SKM-1 treated with dmso at 0.1 percent for 144 hours (cell line): ENCODE data around the gene CTNNA2.

Experiments
- DNase-seq: peaks from one replicate; lab custom pipeline; 2025; ENCODE audit not compliant: unreplicated experiment; lab: John Stamatoyannopoulos, UW

Gene CTNNA2

DNA sequence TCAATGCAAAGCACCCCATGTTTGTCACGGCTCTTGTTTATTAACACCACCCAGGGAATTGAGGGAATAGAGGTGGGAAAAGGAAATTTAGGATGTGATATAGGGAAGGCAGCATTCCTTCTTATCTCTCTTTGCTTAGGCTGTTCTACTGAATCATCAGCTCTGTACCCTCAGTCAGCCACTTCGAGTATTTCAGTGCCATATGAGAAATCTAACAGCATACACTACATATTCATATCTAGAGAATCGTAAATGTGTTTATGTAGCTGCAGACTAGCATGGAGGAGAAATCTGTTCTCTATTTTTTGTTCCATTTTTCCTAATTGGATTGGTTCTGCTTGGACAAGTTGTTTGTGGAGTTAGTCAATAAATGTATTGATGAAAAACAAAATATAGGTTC lies 187.8 kb downstream of the CTNNA2 start:
- DNase-seq: no peak

DNA sequence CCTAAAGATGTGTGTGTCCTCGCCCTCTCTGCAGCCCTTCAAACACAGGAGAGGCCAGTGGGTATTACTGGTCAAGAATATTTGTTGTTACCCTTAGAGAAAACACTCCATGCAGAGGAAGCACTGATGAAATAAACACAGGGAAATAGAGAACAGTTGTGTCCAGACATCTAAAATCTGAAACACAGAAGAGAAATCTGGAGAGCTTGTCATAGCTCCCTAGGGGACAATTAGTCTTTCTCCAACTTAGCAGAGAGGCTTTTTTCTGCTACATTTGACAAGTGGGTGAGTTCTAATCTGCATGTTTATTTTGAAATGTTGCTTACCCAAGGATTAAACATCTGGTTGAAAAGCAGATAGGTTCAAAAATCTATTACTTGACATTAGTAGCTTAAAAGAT lies 190.1 kb downstream of the CTNNA2 start:
- DNase-seq: no peak

DNA sequence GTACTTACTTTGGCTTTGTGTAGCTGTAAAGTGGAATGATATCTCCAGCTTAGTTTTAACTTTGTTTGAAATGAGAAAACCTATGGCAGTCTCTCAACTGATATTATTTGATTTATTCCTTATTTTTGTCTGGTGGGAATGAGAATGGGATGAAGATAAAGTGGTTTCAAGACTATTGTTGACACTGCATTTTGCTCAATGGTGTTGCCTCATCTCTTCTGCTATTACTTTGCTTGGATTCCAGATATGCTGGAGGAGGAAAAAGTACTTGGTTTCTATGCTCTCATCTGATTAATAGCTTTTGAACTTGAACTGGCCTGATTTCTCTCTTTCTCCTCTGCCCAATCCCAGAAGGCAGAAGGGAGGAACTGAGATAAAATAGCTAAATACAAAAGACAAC lies 198.2 kb downstream of the CTNNA2 start:
- no peak for DNase-seq

DNA sequence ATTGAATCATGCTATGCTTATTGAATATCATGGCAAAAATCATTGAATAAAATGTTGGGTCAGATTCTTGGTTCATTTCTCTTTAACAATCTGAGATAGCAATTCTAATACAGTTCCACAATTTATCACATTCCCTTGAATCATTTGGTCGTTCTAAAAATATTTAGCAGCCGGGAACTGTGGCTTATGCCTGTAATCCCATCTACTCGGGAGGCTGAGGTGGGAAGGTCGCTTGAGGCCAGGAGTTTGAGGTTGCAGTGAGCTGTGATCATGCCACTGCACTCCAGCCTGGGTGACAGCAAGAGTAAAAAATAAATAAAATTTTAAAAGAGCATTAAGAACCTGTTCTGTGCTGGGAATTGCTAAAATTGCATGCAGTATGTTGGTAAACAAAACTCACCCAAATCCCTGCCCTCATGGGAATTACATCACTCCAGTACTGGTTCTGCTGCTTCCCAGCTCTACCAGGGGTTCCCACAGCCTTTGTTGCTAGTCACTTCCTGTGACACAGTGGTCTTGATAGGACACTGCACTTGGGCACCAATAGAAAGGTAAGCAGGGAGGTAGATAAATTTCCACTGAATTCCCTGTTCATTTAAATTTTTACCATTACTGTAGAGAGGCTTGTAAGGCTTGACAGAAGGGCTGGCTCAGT lies 200.4 kb downstream of the CTNNA2 start:
- DNase-seq: no peak

DNA sequence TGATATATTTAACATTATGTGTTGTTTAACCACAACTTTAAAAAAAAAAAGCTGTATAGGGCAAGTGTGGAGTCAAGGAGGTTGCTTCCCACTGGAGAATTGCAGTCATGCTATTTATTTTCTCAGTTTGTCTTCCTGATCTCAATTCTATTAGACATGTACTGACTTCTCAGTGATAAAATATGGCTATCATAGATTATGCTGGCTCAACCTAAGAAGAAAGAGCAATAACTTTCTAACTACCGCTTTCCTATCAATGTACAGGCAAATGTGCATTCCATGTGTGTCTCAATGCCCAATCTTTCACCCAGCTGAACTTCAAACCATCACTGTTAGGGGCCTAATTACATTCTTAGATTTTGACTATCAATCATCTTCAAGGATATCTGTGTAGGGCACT lies 201.4 kb downstream of the CTNNA2 start:
- DNase-seq: no peak

DNA sequence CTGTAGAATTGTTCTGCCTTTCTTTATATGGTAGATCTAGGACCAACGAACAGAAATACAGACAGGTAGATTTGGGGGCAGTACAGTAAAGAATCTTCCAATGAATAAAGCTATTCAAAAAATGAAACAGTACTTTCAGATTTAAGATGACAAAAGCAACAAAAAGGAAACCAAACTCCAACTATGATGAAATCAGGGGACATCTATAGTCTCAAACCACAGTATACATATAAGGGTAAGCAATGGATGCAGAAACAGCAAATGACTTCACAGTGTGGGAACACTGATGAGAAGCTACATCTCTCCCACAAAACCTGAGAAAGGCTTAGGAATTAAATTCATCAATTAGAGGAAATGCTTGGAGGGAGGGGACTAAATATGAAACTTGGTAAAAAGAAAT lies 202.5 kb downstream of the CTNNA2 start:
- DNase-seq: no peak

DNA sequence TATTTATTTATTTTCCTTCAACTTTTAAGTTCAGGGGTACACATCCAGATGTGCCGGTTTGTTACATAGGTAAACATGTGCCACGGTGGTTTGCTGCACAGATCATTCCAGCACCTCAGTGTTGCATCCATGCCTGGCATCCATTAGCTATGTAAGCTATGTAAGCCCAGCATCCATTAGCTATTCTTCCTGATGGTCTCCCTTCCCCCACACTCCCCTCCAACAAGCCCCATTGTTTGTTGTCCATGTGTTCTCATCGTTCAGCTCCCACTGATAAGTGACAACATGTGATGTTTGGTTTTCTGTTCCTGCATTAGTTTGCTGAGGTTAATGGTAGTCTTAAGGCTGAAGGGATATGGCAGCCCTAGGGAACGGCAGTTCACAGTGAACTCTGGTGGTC lies 203.4 kb downstream of the CTNNA2 start:
- DNase-seq: no peak

DNA sequence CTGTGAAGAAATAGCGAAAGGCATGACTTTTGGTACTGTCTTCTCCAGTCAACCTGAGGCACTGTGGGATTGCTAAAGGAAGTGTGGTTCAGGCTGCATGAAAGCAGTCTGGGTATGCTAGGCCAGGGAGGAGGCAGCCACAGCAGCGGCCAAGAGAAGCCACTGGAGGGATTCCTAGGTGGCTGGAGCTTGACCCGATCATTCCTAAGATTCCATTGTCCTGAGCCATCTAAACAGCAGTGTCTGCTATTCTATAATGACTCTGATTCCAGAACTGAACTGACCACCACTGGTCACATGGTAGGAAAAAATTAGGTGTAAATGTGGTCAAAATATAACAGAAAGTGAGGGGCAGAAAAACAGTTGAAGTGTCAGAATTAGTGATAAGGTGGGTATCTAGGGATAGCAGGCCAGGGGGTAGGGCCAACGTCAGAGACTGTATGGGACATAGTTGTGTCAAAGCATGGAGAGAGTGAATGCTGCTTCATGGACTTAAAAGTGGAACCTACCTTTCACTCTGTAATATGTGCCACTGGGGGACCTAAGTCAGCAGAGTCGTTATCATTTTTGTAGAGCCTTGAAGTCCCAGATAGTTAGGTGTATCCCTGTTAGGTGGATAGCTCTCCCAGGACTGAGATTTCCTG lies 204.6 kb downstream of the CTNNA2 start:
- no peak for DNase-seq

DNA sequence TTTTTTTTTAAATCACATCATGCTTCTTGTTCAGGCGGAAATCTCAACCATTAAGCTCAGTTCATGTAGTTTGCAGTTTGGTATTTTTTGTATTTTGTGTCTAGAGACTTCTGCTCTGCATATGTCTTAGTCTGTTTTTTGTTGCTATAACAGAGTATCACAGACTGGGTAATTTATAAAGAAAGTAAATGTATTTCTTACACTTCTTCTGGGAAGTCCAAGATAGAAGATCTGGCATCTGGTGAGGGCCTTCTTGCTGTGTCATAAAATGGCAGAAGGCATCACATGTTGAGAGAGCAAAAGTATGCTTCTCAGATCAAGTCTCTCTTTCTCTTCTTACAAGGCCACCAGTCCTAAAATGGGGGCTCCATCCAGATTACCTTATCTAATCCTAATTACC lies 208.2 kb downstream of the CTNNA2 start:
- DNase-seq: no peak

DNA sequence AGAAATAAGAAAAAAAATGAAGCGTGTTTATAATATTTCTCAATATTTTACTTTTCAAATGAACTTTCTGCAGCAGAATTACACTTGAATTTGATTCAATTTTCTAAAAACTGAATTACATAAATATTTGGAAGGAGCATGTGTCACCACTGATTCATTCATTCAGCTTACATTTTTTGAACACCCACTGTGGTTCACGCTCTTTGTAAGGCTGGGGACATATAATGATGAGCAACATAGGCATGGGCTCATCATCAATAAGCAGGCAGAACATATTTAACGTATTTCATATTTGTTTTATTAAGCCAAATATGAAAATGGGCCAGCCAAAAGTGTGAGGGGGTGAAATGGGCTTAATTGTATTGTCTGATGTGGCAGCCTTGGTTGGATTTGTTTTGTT lies 209.1 kb downstream of the CTNNA2 start:
- no peak for DNase-seq

DNA sequence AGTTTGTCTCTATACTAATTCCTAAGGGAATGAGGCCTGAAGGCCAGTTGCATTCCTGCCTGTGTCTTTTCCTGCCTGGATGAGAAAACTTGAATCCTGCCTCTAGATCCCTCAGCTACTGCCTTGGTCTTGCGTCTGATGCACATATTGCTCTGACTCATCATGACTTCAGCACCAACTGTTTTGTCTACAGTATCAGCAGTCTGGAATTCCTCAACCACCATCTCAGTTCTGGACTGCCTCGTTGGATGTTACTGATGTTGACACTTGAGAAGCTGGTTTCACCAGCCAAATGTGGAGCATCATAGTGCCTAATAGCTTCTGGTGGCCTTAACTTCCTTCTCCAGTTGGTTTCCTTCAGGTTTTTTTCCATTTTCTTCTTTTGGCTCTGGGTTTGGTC lies 211.0 kb downstream of the CTNNA2 start:
- no peak for DNase-seq

DNA sequence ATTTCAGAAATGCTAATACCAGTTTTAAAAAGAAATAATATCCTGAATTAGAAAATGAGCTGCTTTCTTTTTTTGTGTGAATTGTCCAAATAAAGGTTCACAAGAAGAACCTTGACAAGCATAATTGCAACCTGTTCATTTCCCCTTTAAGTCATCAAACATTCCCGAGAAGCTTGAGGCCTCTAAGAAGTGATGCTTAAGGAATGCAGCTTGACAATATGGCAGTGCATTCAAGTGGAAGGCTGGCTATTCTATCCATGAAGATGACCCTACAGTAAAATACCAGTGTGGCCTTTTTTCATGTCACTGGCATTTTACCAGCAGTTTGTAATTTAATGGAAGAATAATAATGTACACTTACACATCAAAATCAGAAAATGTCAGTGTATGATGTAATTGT lies 216.7 kb downstream of the CTNNA2 start:
- no peak for DNase-seq

DNA sequence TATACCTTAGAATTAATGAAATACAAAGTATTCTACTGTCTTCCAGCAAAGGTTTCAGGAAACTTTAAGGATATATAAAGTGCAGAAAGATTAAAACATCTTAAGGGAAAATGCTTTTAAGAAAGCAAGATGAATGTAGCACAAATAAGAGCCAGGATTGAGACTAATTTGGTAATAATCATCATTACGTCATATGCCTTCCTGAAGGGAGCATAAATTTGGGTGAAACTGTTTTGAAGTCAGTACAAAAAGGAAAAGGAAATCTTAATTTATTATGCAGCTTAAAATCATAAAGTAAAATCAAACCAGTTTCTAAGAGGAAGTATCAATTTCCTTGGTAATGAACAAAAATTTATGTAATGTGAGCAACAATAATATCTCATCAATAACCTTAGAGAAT lies 221.7 kb downstream of the CTNNA2 start:
- no peak for DNase-seq

DNA sequence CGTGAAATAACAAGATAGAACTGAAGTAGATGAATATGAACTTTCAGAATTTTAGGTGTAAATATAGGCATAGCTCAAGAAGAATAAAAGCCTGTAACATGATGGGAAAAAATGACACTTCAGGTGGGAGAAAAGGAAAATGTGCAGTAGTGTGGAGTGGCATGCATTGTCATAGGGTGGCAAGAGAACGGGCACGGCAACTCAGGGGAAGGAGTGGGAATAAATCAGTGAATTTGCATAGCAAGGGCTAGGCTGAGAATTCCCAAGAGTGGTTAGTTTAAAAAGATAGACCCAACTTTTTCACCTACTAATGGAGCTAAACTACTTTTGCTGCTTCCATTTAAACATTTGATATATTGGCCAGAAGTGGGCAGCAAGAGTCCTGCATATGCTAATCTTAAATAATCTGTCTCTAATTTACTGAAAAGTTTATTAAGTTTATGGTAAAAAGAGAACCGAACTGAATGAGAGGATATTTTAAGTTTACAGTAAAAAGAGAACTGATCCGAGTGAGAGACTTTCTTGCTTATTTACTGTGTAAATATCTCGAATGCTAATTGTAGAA lies 228.1 kb downstream of the CTNNA2 start:
- no peak for DNase-seq

DNA sequence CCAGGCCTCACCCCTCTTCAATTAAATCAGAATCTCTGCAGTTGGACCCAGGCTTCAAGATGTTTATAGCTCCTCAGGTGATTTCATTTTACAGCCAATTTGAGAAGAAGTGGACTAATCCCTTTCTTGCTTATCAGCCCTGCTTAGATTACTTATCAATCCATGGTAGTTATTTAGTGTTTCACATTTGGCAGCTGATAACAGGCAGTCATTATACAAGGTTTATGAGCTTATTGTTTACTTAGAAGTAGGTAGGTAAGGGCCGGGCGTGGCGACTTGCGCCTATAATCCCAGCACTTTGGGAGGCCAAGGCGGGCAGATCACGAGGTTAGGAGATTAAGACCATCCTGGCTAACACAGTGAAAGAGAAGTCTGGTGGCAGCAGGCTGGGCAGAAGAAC lies 237.5 kb downstream of the CTNNA2 start:
- no peak for DNase-seq

DNA sequence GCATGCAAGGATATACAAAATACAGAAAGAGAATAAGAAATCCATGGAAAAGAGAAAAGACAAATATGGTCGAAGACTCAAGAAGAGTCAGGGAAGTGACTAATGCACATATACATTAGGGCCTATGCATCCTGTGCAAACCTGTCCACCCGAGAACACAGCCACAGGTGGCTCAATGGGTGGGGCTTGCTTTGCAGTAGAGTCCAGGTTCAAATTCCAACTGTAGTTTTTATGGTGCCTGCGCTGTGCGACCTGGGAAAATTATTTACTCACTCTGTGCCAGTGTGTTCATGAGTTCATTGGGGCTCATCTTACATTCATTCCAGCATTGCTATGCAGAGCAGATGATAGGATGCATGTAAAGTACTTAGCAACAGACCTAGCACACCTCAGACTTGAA lies 244.7 kb downstream of the CTNNA2 start:
- no peak for DNase-seq

DNA sequence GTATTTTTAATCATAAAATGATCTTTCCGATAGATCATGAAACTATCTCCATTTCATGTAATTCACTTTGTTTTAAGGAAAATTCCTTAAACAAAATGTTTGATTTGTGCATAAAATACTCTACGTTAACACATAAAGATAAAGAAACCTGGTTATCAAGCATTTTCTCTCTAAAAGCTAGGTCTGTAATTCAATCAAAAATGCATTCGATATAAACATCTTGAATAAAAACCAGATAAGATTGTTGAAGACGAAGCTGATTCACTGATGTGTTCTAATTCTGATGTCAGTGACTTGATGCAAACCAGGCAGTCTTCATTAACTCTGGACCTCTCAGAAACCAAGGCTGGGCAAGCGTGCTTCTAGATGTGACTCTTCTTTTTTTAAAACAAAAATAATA lies 245.2 kb downstream of the CTNNA2 start:
- DNase-seq: no peak

DNA sequence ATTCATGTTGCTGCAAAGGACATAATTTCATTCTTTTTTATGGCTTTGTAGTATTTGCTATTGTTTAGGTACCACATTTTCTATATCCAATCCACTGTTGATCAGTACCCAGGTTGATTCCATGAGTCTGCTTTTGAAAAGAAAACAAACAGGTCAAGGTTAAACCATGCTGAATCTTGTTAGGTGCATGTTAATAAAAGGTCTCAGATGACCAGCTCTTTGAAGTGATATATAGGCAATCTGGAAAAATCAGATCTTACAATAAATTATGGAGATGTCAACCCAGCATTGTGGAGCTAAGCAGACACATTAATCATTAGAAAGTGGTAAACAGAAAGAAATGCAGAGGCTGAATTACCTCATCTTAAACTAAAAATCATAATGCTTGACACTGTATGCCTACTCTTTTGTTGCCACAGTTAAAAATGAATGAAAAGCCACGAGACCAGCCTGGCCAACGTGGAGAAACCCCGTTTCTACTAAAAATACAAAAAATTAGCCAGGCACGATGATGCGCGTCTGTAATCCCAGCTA lies 246.0 kb downstream of the CTNNA2 start:
- DNase-seq: no peak

DNA sequence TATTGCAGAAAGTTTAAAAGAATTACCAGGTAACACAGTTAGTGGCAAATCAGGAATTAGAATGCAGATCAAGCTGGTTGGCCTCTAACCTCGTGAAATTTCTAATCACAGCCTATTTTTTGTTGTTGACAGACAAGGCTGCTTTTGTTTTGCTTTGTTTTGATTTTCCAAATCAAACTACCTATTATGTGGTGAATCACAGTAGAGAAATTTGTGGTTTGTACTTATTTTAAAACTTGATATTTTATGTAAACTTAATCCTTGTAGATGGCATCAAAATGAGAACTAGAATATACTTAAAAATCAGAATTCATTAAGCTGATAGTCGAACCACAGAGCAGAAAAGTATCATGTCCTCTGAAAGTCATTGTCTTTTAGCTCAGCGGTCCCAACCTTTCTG lies 258.1 kb downstream of the CTNNA2 start:
- no peak for DNase-seq

DNA sequence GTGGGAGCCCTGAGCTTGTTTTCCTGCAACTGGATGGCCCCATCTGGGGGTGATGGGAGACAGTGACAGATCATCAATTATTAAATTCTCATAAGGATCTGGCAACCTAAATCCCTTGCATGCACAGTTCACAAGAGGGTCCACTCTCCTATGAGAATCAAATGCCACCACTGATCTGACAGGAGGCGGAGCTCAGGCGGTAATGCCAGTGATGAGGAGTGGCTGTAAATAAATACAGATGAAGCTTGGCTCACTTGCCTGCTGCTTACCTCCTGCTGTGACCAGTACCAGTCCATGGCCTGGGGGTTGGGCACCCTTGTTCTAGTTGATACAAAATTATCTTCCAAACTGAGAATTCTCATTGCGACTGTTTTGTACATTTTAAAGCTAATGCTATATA lies 258.6 kb downstream of the CTNNA2 start:
- no peak for DNase-seq

DNA sequence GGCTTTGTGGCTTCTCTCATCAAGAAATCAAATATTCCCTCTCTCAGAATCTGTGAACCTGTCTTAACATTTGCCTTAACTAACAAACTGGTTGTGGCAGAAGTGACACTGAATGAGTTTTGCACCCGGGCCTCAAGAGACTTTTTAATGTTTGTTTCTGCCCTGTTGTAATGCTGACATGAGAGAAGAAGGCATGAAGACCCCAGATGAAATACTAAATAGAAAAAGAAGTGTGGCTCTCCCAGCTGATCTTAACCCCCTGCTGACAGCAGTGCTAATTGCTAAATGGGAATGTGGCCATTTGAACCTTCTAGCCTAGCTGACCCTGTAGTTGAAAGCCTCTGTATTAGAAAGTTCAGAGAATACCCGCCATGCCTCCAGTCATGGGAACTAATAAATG lies 261.2 kb downstream of the CTNNA2 start:
- no peak for DNase-seq

DNA sequence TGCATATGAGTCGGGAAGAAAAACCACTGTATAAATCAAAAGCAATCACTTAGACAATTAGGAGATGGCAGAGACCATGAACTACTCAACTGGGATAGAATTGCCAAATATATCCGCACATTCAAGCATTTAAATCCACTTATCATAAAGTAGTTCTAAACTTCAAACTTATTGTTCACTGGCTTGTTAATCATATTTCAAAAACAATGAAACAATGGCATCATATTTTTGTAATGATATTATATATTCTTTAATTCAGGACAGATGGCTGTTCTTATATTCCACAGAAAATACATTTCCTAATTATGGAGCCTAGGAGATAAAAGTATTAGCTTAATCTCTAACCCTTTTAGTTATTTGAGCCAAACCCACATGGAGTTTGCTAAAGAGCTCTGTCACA lies 263.6 kb downstream of the CTNNA2 start:
- no peak for DNase-seq

DNA sequence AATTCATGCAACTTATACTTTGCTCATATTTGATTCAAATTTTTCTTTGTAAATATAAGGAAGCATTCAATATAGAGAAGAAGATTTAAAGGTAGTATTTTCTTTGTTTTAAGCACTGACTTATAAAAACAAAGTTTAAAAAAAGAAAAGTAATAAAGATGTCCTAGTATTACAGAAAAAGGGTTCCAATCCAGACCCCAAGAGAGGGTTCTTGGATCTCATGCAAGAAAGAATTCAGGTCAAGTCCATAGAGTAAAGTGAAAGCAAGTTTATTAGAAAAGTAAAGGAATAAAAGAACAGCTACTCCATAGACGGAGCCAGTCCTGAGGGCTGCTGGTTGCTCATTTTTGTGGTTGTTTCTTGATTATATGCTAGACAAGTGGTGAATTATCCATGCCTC lies 267.9 kb downstream of the CTNNA2 start:
- no peak for DNase-seq
